ENCODE data around the gene CDK12. TPM values are rescaled to one million over a fixed set of nuclear protein-coding genes. Genes with fewer than 3 reads are reported as not detected.

CDK12 gene
- total RNA-seq, 1 experiment from 2014 or later = 51.2 TPM

- no peak for TF ChIP-seq ZBTB33 (IDR thresholded peaks at IDR 0.05; ENCODE audit: extremely low read depth, insufficient replicate concordance, low read length)
- TF ChIP-seq RAD21 (IDR thresholded peaks at IDR 0.05; ENCODE audit: low read depth) = peak; percentile 27; the same call in 1 of the 2 replicates
- no peak for TF ChIP-seq EGR1 (IDR thresholded peaks at IDR 0.05; ENCODE audit: low read depth)
- TF ChIP-seq ATF3 (IDR thresholded peaks at IDR 0.05) = no peak
- TF ChIP-seq FOSL1 (IDR thresholded peaks at IDR 0.05; ENCODE audit: low read depth) = no peak
- peak; percentile 32 to 62 (median 58); a peak in 5 of 6 replicates for TF ChIP-seq CTCF (IDR thresholded peaks at IDR 0.05 in 2 of 3, conservative IDR thresholded peaks at IDR 0.05 in 1 of 3; ENCODE audit: borderline replicate concordance in 1 of 3, insufficient read depth in 1 of 3, low read depth in 2 of 3, low read length in 2 of 3)
- no peak for TF ChIP-seq YY1 (IDR thresholded peaks at IDR 0.05; ENCODE audit: extremely low read depth, insufficient replicate concordance, low read depth, low read length)
- no peak for TF ChIP-seq CEBPB (IDR thresholded peaks at IDR 0.05; ENCODE audit: low read depth)
- no peak for TF ChIP-seq ELF1 (IDR thresholded peaks at IDR 0.05; ENCODE audit: borderline replicate concordance, low read depth)
- no peak for TF ChIP-seq EZH2 (IDR thresholded peaks at IDR 0.05)
- no peak for TF ChIP-seq REST (IDR thresholded peaks at IDR 0.05; ENCODE audit: low read depth)
- no peaks in the 10 kb centered on the region for H3K79me2 ChIP-seq (ENCODE audit: insufficient read depth, low read length)
- peak; percentile 72 for ATAC-seq
- no peak overlapping the region for H3K4me2 ChIP-seq (ENCODE audit: low read length)
- intact Hi-C loops (cut with micrococcal nuclease) = loop anchor here (10.0 kb wide), 1 partner anchor 323 kb away; the partner anchor contains the start of gene RPL19
- CTCF ChIA-PET = interaction anchor here (0.9 to 1.4 kb wide), 2 partner anchors 9 to 20 kb away, joined by 3 to 4 read pairs; no protein-coding TSS in a partner anchor
- H3K4me3 ChIP-seq (replicated peaks in 1 of 2; ENCODE audit: low read depth in 1 of 2, low read length in 2 of 2) = no peak overlapping the region
- H4K20me1 ChIP-seq (ENCODE audit: insufficient read depth) = no peaks in the 10 kb centered on the region
- H3K27me3 ChIP-seq (ENCODE audit: insufficient read depth, low read length) = no peaks in the 10 kb centered on the region
- POLR2A ChIA-PET = no interaction called here
- no peak overlapping the region for H3K9ac ChIP-seq (ENCODE audit: low read length)
- no peaks in the 10 kb centered on the region for H3K9me2 ChIP-seq (ENCODE audit: insufficient read depth)
- H3K27ac ChIP-seq (ENCODE audit: low read depth, low read length) = no peak overlapping the region
- no peaks in the 10 kb centered on the region for H3K4me1 ChIP-seq (ENCODE audit: control insufficient read depth in 1 of 2, insufficient read depth in 2 of 2, low read length in 2 of 2)
- H2AFZ ChIP-seq (ENCODE audit: low read depth, low read length, poor library complexity, severe bottlenecking) = no peak overlapping the region
- no peaks in the 10 kb centered on the region for H3K9me3 ChIP-seq (ENCODE audit: control insufficient read depth in 1 of 2, insufficient read depth in 1 of 2, low read depth in 1 of 2, low read length in 2 of 2)
- RAD21 ChIA-PET (ENCODE audit: low non-redundant PET in 1 of 2, low total read pairs in 2 of 2, uncharacterized antibody in 2 of 2, unreplicated experiment in 2 of 2) = no interaction called here
- DNase-seq (ENCODE audit: low read depth, low spot score) = peak; percentile 12
- BruUV-seq (replicated peaks) = no TSS peak
- peaks cover 60 to 63% of the 10 kb centered on the region in 2 experiments for H3K36me3 ChIP-seq (ENCODE audit: control insufficient read depth in 1 of 2, insufficient read depth in 2 of 2, low read length in 2 of 2)
Measured at GRCh38 chr17:39527220-39527813, 66.0 kb downstream of the CDK12 start.
